Measurements from ENCODE around the gene BAX. TPM values are rescaled to one million over a fixed set of nuclear protein-coding genes. Genes with fewer than 3 reads are reported as not detected.

BAX gene
- total RNA-seq, 4 donors from 2014 or later: 7.9 to 21.8 (median 18.0) TPM

DNA sequence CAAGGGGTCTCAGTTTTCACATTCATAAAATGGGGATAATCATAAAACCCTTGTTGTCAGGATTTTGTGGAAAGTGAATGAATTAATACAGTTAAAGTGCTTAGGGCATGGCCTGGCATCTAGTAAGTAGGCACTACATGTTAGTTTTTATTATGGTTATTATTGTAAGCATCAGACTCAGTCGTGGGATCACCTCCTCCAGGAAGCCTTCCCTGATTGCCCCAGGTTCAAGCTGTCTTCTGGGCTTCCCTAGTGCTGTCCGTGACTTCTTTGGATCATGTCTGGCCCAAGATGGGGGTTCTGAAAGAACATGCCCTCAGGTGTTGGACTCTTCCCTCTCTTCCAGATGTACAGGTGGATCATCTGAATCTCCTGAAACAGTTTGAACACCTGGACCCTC is 43.9 kb upstream of the BAX start:
- no peaks in the 10 kb centered on the region for H3K27me3 ChIP-seq
- intact Hi-C loops (cut with DNase I; ENCODE audit: low total_unique reads) (no loop called here), in situ Hi-C loops (cut with MboI; ENCODE audit: low sequenced_read_pairs in 4 of 4) (no loop called here)
- peaks cover 5 to 16% of the 10 kb centered on the region in 2 donors for H3K4me1 ChIP-seq
- no peak overlapping the region for H3K4me3 ChIP-seq
- peaks cover 2 to 84% of the 10 kb centered on the region in 2 donors for H3K36me3 ChIP-seq
- ATAC-seq: no peak
- no peaks in the 10 kb centered on the region for H3K9me3 ChIP-seq
- no peak for DNase-seq
- TF ChIP-seq, protein P1, sequence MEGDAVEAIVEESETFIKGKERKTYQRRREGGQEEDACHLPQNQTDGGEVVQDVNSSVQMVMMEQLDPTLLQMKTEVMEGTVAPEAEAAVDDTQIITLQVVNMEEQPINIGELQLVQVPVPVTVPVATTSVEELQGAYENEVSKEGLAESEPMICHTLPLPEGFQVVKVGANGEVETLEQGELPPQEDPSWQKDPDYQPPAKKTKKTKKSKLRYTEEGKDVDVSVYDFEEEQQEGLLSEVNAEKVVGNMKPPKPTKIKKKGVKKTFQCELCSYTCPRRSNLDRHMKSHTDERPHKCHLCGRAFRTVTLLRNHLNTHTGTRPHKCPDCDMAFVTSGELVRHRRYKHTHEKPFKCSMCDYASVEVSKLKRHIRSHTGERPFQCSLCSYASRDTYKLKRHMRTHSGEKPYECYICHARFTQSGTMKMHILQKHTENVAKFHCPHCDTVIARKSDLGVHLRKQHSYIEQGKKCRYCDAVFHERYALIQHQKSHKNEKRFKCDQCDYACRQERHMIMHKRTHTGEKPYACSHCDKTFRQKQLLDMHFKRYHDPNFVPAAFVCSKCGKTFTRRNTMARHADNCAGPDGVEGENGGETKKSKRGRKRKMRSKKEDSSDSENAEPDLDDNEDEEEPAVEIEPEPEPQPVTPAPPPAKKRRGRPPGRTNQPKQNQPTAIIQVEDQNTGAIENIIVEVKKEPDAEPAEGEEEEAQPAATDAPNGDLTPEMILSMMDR (IDR thresholded peaks at IDR 0.05 in 4 of 5, conservative IDR thresholded peaks at IDR 0.05 in 1 of 5): no peak
- peak overlapping the region in 2 of 4 donors; percentile 75 to 87 for H3K27ac ChIP-seq

DNA sequence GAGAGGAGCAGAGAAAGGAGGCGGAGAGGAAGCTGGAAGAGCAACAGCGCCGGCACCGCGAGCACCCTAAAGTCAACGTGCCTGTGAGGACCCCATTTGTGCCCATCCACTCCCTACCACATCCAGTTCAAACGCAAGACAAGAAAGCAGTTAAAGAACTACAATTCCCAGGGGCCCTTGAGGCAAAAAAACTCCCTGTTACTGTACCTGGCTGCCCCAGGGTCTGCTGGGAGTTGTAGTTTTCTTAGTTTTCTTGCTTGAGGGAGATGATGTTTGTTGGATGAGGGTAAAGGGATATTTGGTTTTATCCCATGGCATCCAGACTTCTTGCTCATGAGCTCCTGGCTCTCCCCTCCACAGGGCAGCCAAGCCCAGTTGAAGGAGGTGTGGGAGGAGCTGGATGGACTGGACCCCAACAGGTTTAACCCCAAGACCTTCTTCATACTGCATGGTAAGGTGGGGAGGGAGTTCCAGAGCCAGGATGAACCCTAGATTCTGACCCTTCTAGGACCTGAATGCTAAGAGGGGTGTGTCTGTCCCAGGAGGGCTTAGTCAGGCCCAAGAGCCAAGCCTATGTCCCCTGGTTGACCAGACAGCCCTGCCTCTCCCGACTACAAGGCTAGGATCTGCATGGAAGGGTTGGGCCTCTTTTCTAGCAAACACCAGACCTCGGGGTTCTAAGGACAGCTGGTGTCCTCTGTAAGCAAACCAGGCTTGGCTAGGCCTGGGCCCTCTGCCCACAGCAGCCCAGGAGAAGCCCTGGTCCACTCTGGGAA is 41.4 kb upstream of the BAX start:
- H3K27me3 ChIP-seq: no peaks in the 10 kb centered on the region
- H3K36me3 ChIP-seq: peaks cover 2 to 78% of the 10 kb centered on the region in 2 donors
- H3K4me3 ChIP-seq: no peak overlapping the region
- ATAC-seq: peak in 1 of 2 donors; percentile 22
- H3K27ac ChIP-seq: no peak overlapping the region
- no peak for TF ChIP-seq POLR2A (IDR thresholded peaks at IDR 0.05)
- TF ChIP-seq, protein P1 (IDR thresholded peaks at IDR 0.05 in 4 of 5, conservative IDR thresholded peaks at IDR 0.05 in 1 of 5): no peak
- no peaks in the 10 kb centered on the region for H3K9me3 ChIP-seq
- DNase-seq: no peak
- intact Hi-C loops (cut with DNase I; ENCODE audit: low total_unique reads) (no loop called here), in situ Hi-C loops (cut with MboI; ENCODE audit: low sequenced_read_pairs in 4 of 4) (no loop called here)
- H3K4me1 ChIP-seq: peaks cover 0 to 12% of the 10 kb centered on the region in 2 donors

DNA sequence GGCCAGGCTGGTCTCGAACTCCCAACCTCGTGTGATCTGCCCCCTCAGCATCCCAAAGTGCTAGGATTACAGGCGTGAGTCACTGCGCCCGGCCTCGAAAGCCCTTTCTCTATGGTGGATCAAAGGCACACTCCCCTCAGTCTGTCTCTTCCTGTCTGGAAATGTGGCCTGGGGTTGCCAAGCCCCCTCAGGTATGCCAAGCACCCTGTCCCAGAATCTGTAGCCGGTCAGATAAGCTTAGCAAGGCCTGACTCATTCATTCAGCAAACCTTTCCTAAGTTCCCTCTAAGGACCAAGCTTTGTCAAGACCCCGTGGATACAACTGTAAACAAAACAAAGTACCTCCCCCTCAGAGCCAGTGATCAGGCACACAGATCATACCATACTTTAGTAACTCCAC is 40.5 kb upstream of the BAX start:
- ATAC-seq (no peak), DNase-seq (no peak)
- intact Hi-C loops (cut with DNase I; ENCODE audit: low total_unique reads) (no loop called here), in situ Hi-C loops (cut with MboI; ENCODE audit: low sequenced_read_pairs in 4 of 4) (no loop called here)
- H3K36me3 ChIP-seq: peaks cover 2 to 86% of the 10 kb centered on the region in 2 donors
- H3K27me3 ChIP-seq: no peaks in the 10 kb centered on the region
- H3K4me1 ChIP-seq: peaks cover 0 to 4% of the 10 kb centered on the region in 2 donors
- H3K9me3 ChIP-seq: no peaks in the 10 kb centered on the region
- TF ChIP-seq, protein P1 (IDR thresholded peaks at IDR 0.05 in 4 of 5, conservative IDR thresholded peaks at IDR 0.05 in 1 of 5): no peak
- TF ChIP-seq POLR2A (IDR thresholded peaks at IDR 0.05): no peak
- no peak overlapping the region for H3K27ac ChIP-seq
- H3K4me3 ChIP-seq: no peak overlapping the region

DNA sequence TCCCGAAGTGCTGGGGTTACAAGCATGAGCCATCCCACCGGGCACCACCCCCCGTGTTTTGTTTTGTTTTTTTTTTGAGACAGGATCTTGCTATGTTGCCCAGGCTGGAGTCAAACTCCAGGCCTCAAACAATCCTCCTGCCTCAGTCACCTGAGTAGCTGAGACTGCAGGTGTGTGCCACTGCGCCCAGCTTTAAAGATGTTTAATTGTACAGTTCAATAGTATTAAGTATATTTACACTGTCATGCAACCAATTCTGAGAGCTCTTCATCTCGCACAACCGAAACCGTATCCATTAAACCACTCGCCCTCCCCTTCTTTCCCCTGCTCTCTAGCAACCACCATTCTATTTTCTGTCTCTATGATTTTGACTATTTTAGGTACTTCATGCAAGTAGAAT is 38.9 kb upstream of the BAX start:
- intact Hi-C loops (cut with DNase I; ENCODE audit: low total_unique reads) (no loop called here), in situ Hi-C loops (cut with MboI; ENCODE audit: low sequenced_read_pairs in 4 of 4) (no loop called here)
- ATAC-seq (no peak), DNase-seq (no peak)
- Histone ChIP-seq H3K27ac (no peak overlapping the region), H3K27me3 (no peaks in the 10 kb centered on the region), H3K36me3 (peaks cover 2 to 85% of the 10 kb centered on the region in 2 donors), H3K9me3 (no peaks in the 10 kb centered on the region), H3K4me3 (no peak overlapping the region), H3K4me1 (no peaks in the 10 kb centered on the region)
- TF ChIP-seq POLR2A (IDR thresholded peaks at IDR 0.05): no peak
- TF ChIP-seq, protein P1 (IDR thresholded peaks at IDR 0.05 in 4 of 5, conservative IDR thresholded peaks at IDR 0.05 in 1 of 5): no peak

All from gastrocnemius medialis (tissue), 4 donors.